GM12878 (cell line): Measurements from ENCODE around the gene UVRAG. TPM values are rescaled to one million over a fixed set of nuclear protein-coding genes. Genes with fewer than 3 reads are reported as not detected.
A peak's percentile ranks its signal among the peaks of the same experiment; 100 is the strongest.

Experiments used
- ATAC-seq: fragments of 200-7000 bp; cut with Tn5 transposase; 3 replicates; pipeline ENCODE4 v1.9.1; 2020; ENCODE audit warnings: mild to moderate bottlenecking, moderate library complexity
- BruUV-seq: library from RNA; stranded (reverse); fragments of 400-500 nt; replicated peaks from 2 replicates; lab custom pipeline; 2021; lab: Mats Ljungman, UMichigan
- CTCF ChIA-PET: fragments of 300-600 bp; sonication (Branson Sonifier 250); formaldehyde crosslinking; extraction: SDS; loops from one replicate; lab custom pipeline; 2021; ENCODE audit warnings: inconsistent platforms; lab: Yijun Ruan, JAX
- POLR2A ChIA-PET: fragments of 350-600 bp; formaldehyde crosslinking; extraction: SDS; loops from one replicate; lab custom pipeline; 2021; ENCODE audit warnings: inconsistent platforms; lab: Charles Lee
- RAD21 ChIA-PET: fragments of 300-600 bp; sonication (Branson Sonifier 250); formaldehyde crosslinking; loops from one replicate; lab custom pipeline; 2023; ENCODE audit warnings: antibody characterized with exemption; ENCODE audit not compliant: unreplicated experiment; lab: Charles Lee
- SMC1A ChIA-PET: fragments of 300-600 bp; sonication (Branson Sonifier 250); formaldehyde crosslinking; loops from one replicate; lab custom pipeline; 2023; ENCODE audit not compliant: unreplicated experiment, uncharacterized antibody; lab: Charles Lee
- DNase-seq: peaks from one replicate; pipeline ENCODE4 v3.0.0-alpha.2; 2011; ENCODE audit warnings: low read depth, low spot score
- FAIRE-seq: peaks from 3 replicates; lab custom pipeline; 2011; peaks lifted over from hg19 to GRCh38; lab: Jason Lieb, UNC
- H2AFZ ChIP-seq: 2 replicates; pipeline ENCODE4 v1.6.0; 2011; ENCODE audit warnings: low read depth, low read length, control low read depth; ENCODE audit not compliant: control insufficient read depth
- H3K27ac ChIP-seq: 2 replicates; pipeline ENCODE4 v1.5.1; 2011; ENCODE audit warnings: control low read depth; ENCODE audit not compliant: control insufficient read depth, insufficient read depth
- H3K27me3 ChIP-seq, 2 experiments: replicated peaks in 1 of 2; 2 replicates each; pipeline versions ENCODE4 v1.6.0 to v1.6.1; 2011; ENCODE audit warnings: low read length in 1 of 2; ENCODE audit not compliant: control insufficient read depth in 2 of 2, insufficient read depth in 2 of 2
- H3K36me3 ChIP-seq, 2 experiments: 2 replicates each; pipeline ENCODE4 v1.5.1; 2011; ENCODE audit warnings: low read length in 1 of 2; ENCODE audit not compliant: control insufficient read depth in 2 of 2, insufficient read depth in 2 of 2
- H3K4me1 ChIP-seq: 2 replicates; pipeline ENCODE4 v1.6.1; 2011; ENCODE audit warnings: mild to moderate bottlenecking, low read length, moderate library complexity, mixed read lengths; ENCODE audit not compliant: control insufficient read depth, insufficient read depth
- H3K4me2 ChIP-seq: 2 replicates; pipeline ENCODE4 v1.6.0; 2011; ENCODE audit warnings: control low read depth; ENCODE audit not compliant: control insufficient read depth, insufficient read depth
- H3K4me3 ChIP-seq: fragments of 200-600 bp; sonication (generic); 2 replicates; pipeline ENCODE4 v1.5.1; 2016
- H3K79me2 ChIP-seq: 2 replicates; pipeline ENCODE4 v1.6.0; 2011; ENCODE audit warnings: low read length; ENCODE audit not compliant: control insufficient read depth, insufficient read depth
- H3K9ac ChIP-seq: 2 replicates; pipeline ENCODE4 v1.8.0; 2011; ENCODE audit warnings: low read length, control low read depth, mixed read lengths; ENCODE audit not compliant: control insufficient read depth, insufficient read depth
- H3K9me3 ChIP-seq: replicated peaks from 3 replicates; pipeline ENCODE4 v1.5.1; 2011; ENCODE audit warnings: mild to moderate bottlenecking, low read length; ENCODE audit not compliant: control insufficient read depth, insufficient read depth
- H4K20me1 ChIP-seq: 2 replicates; pipeline ENCODE4 v1.6.0; 2011; ENCODE audit not compliant: control insufficient read depth, insufficient read depth
- ATF7 ChIP-seq: fragments of 450-650 bp; IDR thresholded peaks from 2 replicates; pipeline ENCODE4 v1.6.1; 2016; ENCODE audit warnings: low read depth, mild to moderate bottlenecking
- CHD2 ChIP-seq: IDR thresholded peaks from 2 replicates; pipeline ENCODE4 v1.6.1; 2011; ENCODE audit warnings: low read depth, low read length, improper control_type of control experiment, borderline replicate concordance
- EP300 ChIP-seq, 2 experiments: fragments of 150-350 bp in 1 of 2; IDR thresholded peaks; 2 replicates each; pipeline ENCODE4 v1.6.1; 2011 to 2012; ENCODE audit warnings: low read depth in 2 of 2, low read length in 2 of 2, borderline replicate concordance in 1 of 2, improper control_type of control experiment in 1 of 2, inconsistent platforms in 1 of 2; ENCODE audit not compliant: control insufficient read depth in 1 of 2
- FOXK2 ChIP-seq: fragments of 450-650 bp; IDR thresholded peaks from 2 replicates; pipeline ENCODE4 v1.6.1; 2017; ENCODE audit warnings: mild to moderate bottlenecking, moderate library complexity
- MTA2 ChIP-seq: fragments of 450-650 bp; IDR thresholded peaks from 2 replicates; pipeline ENCODE4 v1.6.1; 2016; ENCODE audit warnings: low read depth, mild to moderate bottlenecking, moderate library complexity
- NR2C2 ChIP-seq: IDR thresholded peaks from 2 replicates; pipeline ENCODE4 v1.6.1; 2011; ENCODE audit warnings: borderline replicate concordance, low read depth; ENCODE audit not compliant: control insufficient read depth, insufficient read length
- RELB ChIP-seq: fragments of 450-650 bp; IDR thresholded peaks from 2 replicates; pipeline ENCODE4 v1.6.1; 2017; ENCODE audit warnings: low read depth, mild to moderate bottlenecking, moderate library complexity
- SMARCA5 ChIP-seq: fragments of 450-650 bp; IDR thresholded peaks from 2 replicates; pipeline ENCODE4 v1.6.1; 2017; ENCODE audit warnings: mild to moderate bottlenecking
- SMC3 ChIP-seq: IDR thresholded peaks from 2 replicates; pipeline ENCODE4 v1.6.1; 2011; ENCODE audit warnings: low read length, improper control_type of control experiment, borderline replicate concordance
- SPI1 ChIP-seq: IDR thresholded peaks from 2 replicates; pipeline ENCODE4 v1.6.1; 2011; ENCODE audit warnings: low read depth, mild to moderate bottlenecking, low read length, moderate library complexity, borderline replicate concordance; ENCODE audit not compliant: insufficient read depth
- SREBF1 ChIP-seq: IDR thresholded peaks from 2 replicates; pipeline ENCODE4 v1.6.1; 2012; ENCODE audit warnings: mild to moderate bottlenecking, low read length
- SREBF2 ChIP-seq: IDR thresholded peaks from 2 replicates; pipeline ENCODE4 v1.6.1; 2012; ENCODE audit warnings: mild to moderate bottlenecking, low read length
- SRF ChIP-seq, 2 experiments: IDR thresholded peaks; 2 replicates each; pipeline ENCODE4 v1.6.1; 2011; ENCODE audit warnings: low read depth in 2 of 2, low read length in 2 of 2, mild to moderate bottlenecking in 1 of 2, moderate library complexity in 1 of 2
- TARDBP ChIP-seq: IDR thresholded peaks from 2 replicates; pipeline ENCODE4 v1.6.1; 2016; ENCODE audit warnings: borderline replicate concordance
- YY1 ChIP-seq: IDR thresholded peaks from 2 replicates; pipeline ENCODE4 v1.6.1; 2011; ENCODE audit warnings: low read depth, mild to moderate bottlenecking, low read length
- WGBS: methylation state at CpG from one replicate; pipeline ENCODE4 v1.1.6; 2016; ENCODE audit warnings: low lambda C conversion rate; ENCODE audit not compliant: insufficient replicate concordance, insufficient coverage; ENCODE audit errors: missing lambda C conversion rate; 5-methylcytosine and 5-hydroxymethylcytosine counted together
- in situ Hi-C: fragments of 300-500 bp; cut with MboI; formaldehyde crosslinking; loops from 9 replicates; pipeline ENCODE4 v1.14.3; 2018; ENCODE audit warnings: mixed read lengths
- intact Hi-C: fragments of 100-400 bp; cut with micrococcal nuclease; formaldehyde crosslinking; loops from one replicate; pipeline ENCODE4 v1.14.2; 2022; ENCODE audit not compliant: unreplicated experiment
- polyA plus RNA-seq, 11 experiments: library from polyadenylated mRNA; depleted of rRNA in 4 of 11; unstranded in 6 of 11; stranded (reverse) in 5 of 11; fragments of >200 nt; fragmentation: Nextera tagmentation in 4 of 11; fragmentation: Illumina TruSeq in 1 of 11; extraction: Ambion mirVana in 4 of 11; extraction: Trizol in 1 of 11; gene quantifications; 1 replicate in 1 of 11; 2 replicates in 10 of 11; pipeline versions ENCODE4 v1.2.1 to v1.2.3, GENCODE V29; 2011 to 2016; ENCODE audit warnings: inconsistent platforms in 2 of 11, missing spikeins in 2 of 11, low read depth in 1 of 11
- total RNA-seq, 4 experiments: library from RNA; depleted of rRNA in 3 of 4; stranded (reverse); fragments of >200 nt in 3 of 4; fragmentation: Illumina TruSeq in 1 of 4; extraction: Trizol in 1 of 4; gene quantifications; 2 replicates each; pipeline versions ENCODE4 v1.2.1 to v1.2.3, GENCODE V29; 2013 to 2021

UVRAG gene
- total and polyA plus RNA-seq, 10 of the 15 experiments (the other 5 are each of a cell fraction or from before 2014, with no cell fraction given) = 7.0 to 43.4 (median 37.0) TPM

GRCh38 chr11:76030968-76031590 lies 216.1 kb downstream of the UVRAG start:
- intact Hi-C loops = no loop called here
- 94% methylated on average over 1 of the region's 1 CpG for WGBS
- no peak for DNase-seq
- Histone ChIP-seq H3K79me2 (no peaks in the 10 kb centered on the region), H3K36me3 (peaks cover 3 to 22% of the 10 kb centered on the region in 2 experiments; a peak in 3 of 4 replicates), H3K9me3 (no peaks in the 10 kb centered on the region; the same call in 2 of the 3 replicates), H3K27me3 (no peaks in the 10 kb centered on the region), H4K20me1 (no peaks in the 10 kb centered on the region), H3K27ac (no peak overlapping the region), H3K4me1 (peaks cover 5% of the 10 kb centered on the region; the same call in 1 of the 2 replicates), H3K4me3 (no peak overlapping the region), H3K9ac (no peak overlapping the region), H3K4me2 (no peak overlapping the region), H2AFZ (no peak overlapping the region)
- ATAC-seq = no peak
- ChIA-PET RAD21 (interaction anchor here (0.6 kb wide), 1 partner anchor 341 kb away, joined by 3 read pairs; no protein-coding TSS in a partner anchor), CTCF (interaction anchor here (0.9 kb wide), 1 partner anchor 21 kb away, joined by 3 read pairs; no protein-coding TSS in a partner anchor), SMC1A (no interaction called here), POLR2A (no interaction called here)
- in situ Hi-C loops = no loop called here
- FAIRE-seq = no peak
- no TSS peak for BruUV-seq
- TF ChIP-seq SRF (IDR thresholded peaks at IDR 0.05; ENCODE audit: low read depth in 2 of 2, low read length in 2 of 2) (no peak), SREBF1 (no peak), TARDBP (no peak), YY1 (no peak), SMARCA5 (no peak), NR2C2 (no peak)

- H3K36me3 ChIP-seq = peaks cover under 1 to 17% of the 10 kb centered on the region in 2 experiments; a peak in 3 of 4 replicates
- ATAC-seq = peak; percentile 97
- H3K79me2 ChIP-seq = no peaks in the 10 kb centered on the region
- no peaks in the 10 kb centered on the region for H4K20me1 ChIP-seq
- ChIA-PET RAD21 (interaction anchor here (0.5 to 1.7 kb wide), 4 partner anchors 89 to 285 kb away, joined by 3 to 7 read pairs (median 4); no protein-coding TSS in a partner anchor), SMC1A (interaction anchor here (0.9 to 1.8 kb wide), 9 partner anchors 8 to 209 kb away, joined by 3 to 8 read pairs (median 3); no protein-coding TSS in a partner anchor), CTCF (interaction anchor here (0.9 to 1.1 kb wide), 3 partner anchors 10 to 173 kb away, joined by 3 to 4 read pairs (median 3); no protein-coding TSS in a partner anchor), POLR2A (interaction anchor here (1.1 to 1.4 kb wide), 2 partner anchors 9 to 14 kb away, joined by 3 to 4 read pairs; no protein-coding TSS in a partner anchor)
- no peak overlapping the region for H3K4me3 ChIP-seq
- H3K27ac ChIP-seq = no peak overlapping the region
- no peak overlapping the region for H3K9ac ChIP-seq
- no peak overlapping the region for H3K4me2 ChIP-seq
- FAIRE-seq = no peak
- no peaks in the 10 kb centered on the region; the same call in 2 of the 3 replicates for H3K9me3 ChIP-seq
- in situ Hi-C loops = no loop called here
- H3K4me1 ChIP-seq = peaks cover 5% of the 10 kb centered on the region; the same call in 1 of the 2 replicates
- DNase-seq = peak; percentile 16
- H3K27me3 ChIP-seq = no peaks in the 10 kb centered on the region
- intact Hi-C loops = no loop called here
- H2AFZ ChIP-seq = no peak overlapping the region
- no TSS peak for BruUV-seq
- 0 out of 2 replicates have a peak, but pooled peaks have one; percentile 27 for TF ChIP-seq ATF7
- TF ChIP-seq CHD2 = 0 out of 2 replicates have a peak, but pooled peaks have one; percentile 50
- peak; percentile 77; the same call in 1 of the 2 replicates for TF ChIP-seq SPI1
- 0 out of 2 replicates have a peak, but pooled peaks have one; percentile 25 for TF ChIP-seq RELB
- no peak for TF ChIP-seq SREBF2
- TF ChIP-seq SMC3 = no peak
- TF ChIP-seq MTA2 = peak; percentile 26; the same call in 1 of the 2 replicates
- TF ChIP-seq FOXK2 = no peak
- TF ChIP-seq EP300 (IDR thresholded peaks at IDR 0.05; ENCODE audit: borderline replicate concordance in 1 of 2, control insufficient read depth in 1 of 2, low read depth in 2 of 2, low read length in 2 of 2) = peak in 1 of 2 experiments; percentile 29; a peak in 1 of 4 replicates
Observed at GRCh38 chr11:76033699-76034098, 218.7 kb downstream of the UVRAG start.
